GM21390 (cell line): ENCODE measurements around the gene MAZ.

ENCODE experiments used
- ATAC-seq: cut with Tn5 transposase; IDR thresholded peaks from one replicate; pipeline ENCODE4 v1.9.1; 2021; ENCODE audit not compliant: unreplicated experiment

Gene MAZ

DNA sequence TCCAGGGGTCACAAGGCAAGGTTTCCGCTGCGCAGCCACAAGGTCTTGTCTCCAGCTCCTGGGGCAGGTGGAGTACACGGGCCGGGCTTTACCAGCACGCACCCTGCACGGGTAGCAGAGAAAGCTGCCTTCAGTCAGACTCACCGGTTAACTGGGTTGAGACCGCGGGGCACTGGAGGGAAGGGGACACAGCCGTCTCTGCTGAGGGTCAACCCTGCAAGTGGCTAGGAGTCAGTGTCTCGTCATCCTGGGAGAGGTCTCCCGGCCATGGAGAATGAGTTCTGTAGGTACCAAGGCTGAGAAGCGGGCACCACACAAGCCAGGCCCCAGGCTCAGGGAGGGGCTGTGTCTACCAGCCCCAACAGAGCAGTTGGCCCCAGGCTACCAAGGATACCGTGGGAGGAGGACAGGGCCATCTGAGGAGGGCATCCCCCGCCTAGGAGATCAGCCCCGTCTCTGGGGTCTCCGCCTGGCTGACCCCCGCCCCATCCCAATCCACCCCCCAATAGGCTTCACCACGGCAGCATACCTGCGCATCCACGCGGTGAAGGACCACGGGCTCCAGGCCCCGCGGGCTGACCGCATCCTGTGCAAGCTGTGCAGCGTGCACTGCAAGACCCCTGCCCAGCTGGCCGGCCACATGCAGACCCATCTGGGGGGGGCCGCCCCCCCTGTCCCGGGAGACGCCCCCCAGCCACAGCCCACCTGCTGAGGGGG, 2.9 kb downstream of the MAZ start:
- ATAC-seq = no peak

DNA sequence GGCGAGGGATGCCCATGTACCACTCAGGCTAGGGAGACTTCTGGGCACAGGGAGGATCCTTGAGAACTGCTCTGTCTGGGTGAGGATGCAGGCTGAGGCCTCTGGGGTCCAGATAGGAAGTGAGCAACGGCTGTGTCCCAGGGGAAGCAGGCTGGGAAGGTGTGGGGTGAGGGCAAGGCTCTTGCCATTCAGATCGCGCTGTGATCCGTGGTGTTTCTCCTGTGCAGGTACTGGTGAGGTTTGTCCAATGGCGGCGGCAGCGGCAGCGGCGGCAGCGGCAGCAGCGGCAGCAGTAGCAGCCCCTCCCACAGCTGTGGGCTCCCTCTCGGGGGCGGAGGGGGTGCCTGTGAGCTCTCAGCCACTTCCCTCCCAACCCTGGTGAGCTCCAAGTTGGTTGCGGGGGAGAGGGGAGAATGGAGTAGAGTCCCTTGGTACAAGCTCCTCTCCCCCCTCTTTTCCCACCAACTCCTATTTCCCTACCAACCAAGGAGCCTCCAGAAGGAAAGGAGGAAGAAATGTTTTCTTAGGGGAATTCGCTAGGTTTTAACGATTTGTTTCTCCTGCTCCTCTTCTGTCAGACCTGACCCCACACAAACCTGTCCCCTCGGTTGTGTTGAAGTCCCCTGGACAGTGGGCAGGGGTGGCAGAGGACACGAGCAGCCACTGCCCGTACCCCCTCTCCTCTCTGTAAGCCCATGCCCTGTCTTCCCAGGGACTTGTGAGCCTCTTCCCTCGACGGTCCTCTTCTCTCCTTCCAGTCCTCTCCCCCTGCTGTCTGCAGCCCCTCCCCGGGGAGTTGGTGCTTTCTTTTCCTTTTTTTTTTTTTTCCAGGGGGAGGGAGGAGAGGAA, 3.7 kb downstream of the MAZ start:
- ATAC-seq = no peak

DNA sequence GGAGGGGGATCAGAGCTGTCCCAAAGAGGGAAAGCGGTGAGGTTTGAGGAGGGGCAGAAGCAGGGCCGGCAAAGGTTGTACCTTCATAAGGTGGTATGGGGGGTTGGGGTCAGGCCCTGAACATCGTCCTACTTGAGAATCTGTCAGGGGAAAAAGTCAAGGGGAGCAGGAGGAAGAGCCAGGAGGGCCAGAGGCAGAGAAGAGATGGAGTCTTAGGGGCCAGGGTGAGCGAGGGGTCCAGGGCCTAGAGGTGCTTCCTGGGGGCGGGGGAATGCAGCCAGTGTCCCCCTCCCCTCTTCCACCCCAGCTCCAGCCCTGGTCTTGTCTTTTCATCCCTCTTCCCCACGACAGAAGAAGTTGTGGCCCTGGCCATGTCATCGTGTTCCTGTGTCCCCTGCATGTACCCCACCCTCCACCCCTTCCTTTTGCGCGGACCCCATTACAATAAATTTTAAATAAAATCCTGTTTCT, 4.4 kb downstream of the MAZ start:
- no peak for ATAC-seq

DNA sequence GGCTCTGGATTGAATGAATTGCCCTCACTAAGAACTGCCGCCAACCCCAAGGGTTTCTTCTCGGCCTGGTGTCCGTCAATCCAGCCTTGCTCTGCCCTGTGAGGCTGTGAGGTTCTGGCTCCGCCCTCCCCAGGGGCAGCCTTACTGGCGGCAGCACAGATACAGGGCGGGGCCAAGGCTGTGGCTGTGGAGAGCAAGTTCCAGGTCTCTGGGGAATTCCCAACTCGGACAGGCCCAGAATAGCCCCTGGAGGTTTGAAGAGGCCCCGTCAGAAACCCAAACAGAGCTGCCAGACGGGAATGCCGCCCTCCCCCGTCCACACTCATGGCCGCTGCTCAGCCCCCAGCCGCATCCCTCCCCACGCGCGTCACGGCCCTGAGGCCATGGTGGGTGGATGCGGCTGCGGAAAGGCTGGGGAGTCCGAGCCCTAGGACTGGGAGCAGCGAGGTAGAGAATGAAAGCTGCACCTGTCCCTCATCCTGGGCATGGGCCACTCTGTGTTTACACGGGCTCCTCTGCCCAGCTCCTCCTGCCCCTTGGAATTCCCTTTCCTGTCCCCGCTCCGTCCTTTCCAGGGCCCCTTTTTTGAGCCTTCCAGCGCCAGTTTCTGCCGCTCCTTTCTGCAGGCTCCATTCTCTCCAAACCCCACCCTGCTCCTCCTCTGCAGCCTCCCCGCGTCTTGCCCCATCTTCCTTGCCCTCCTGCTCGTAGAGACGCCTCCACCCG, 5.0 kb downstream of the MAZ start:
- peak; percentile 36 for ATAC-seq

DNA sequence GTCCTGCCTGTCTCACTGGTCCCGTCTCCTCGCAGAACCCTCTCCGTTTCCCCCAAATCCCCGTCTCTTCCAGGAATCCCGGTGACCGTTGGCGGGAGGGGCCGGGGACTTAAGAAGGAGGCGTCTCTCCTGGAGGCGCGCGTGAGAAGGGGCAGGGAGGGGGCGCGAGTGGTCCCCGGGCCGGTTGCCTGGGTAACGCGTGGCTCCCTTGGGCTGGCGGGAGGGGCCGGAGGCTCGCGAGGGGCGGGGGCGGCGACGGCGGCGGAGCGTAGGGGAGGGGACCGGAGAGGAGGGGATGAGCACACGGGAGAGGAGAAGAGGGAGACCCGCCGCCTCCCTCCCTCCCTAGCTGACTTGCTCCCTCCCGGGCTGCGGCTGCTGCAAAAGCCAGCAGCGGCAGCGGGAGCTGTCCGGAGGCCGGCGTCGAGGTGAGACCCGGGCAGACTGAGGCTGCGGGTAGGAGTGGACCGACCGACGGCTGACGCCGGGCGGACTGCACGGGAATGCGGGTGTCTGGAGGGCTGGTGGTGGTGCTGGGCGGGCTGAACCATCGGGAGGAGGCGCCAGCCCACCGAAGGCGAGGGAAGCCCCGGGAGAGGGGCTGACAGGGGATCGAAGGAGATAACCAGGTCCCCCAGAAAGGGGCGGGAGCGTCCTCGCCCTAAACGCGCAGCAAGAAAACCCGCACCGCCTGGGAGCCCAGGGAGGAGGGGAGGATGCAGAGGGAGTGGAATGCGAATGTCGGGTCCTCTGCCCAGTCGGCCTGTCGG, 5.8 kb downstream of the MAZ start, which contains the start of gene PRRT2:
PRRT2 (plus strand) TSS at position 298 of the 770 bp plus-strand sequence. CDS start 862 bp downstream, outside the sequence.
- no peak for ATAC-seq

DNA sequence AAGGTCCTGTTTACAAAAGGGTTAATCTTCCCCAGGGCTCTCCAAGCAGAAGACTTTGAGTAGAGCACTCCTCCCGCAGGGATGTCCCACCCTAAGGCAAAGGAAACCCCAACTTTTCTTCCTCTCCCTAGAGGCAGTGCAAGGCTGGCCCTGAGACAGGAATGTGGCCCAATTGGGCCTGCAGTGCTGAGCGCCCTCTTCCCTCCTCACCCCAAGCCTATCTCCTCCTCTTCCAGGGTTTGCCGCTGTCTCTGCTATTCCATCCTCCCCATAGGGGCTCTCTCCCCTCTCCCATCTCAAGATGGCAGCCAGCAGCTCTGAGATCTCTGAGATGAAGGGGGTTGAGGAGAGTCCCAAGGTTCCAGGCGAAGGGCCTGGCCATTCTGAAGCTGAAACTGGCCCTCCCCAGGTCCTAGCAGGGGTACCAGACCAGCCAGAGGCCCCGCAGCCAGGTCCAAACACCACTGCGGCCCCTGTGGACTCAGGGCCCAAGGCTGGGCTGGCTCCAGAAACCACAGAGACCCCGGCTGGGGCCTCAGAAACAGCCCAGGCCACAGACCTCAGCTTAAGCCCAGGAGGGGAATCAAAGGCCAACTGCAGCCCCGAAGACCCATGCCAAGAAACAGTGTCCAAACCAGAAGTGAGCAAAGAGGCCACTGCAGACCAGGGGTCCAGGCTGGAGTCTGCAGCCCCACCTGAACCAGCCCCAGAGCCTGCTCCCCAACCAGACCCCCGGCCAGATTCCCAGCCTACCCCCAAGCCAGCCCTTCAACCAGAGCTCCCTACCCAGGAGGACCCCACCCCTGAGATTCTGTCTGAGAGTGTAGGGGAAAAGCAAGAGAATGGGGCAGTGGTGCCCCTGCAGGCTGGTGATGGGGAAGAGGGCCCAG, 6.7 kb downstream of the MAZ start:
- ATAC-seq = no peak

DNA sequence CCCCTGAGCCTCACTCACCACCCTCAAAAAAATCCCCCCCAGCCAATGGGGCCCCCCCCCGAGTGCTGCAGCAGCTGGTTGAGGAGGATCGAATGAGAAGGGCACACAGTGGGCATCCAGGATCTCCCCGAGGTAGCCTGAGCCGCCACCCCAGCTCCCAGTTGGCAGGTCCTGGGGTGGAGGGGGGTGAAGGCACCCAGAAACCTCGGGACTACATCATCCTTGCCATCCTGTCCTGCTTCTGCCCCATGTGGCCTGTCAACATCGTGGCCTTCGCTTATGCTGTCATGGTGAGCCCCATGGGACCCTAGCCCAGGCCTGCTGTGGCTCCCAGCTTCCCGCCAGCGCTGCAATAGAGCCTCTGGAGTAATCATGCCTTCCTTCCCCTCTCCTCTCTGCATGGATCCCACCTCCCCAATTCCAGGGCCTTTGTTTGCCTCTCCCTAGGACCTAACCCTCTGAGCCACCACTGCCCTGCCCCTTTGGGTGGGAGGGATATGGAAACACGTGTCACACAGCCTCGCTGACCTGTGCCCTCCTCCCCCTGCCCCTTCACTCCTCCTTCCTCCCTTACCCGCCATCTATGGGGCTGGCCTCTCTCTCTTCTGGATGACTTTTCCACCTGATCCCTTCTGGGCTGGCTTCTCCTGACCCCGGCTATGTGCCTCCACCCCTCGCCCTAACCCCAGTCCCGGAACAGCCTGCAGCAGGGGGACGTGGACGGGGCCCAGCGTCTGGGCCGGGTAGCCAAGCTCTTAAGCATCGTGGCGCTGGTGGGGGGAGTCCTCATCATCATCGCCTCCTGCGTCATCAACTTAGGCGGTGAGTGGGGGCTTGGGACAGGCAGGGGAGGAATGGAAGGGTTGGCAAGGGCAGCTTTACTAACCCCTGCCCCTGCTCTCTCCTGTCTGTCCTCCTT, 7.6 kb downstream of the MAZ start:
- no peak for ATAC-seq

DNA sequence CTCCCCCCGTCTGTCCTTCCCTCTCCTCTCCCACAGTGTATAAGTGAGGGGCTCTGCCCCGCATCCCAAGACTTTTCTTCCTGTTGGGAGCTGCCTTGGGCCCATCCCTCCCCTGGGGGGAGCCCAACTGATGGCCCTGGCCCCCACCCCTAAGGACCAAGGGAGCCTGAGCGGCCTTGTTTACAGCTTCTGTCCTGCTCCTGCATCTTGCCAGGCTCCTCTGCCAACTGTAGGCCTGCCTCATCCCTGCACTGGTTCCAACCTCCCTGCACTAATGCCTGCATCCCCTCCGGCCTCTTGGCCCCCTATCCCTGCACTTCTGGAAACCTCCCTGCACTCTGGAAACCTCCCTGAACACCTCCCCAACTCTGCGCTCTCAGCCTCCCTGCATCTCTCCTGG, 8.3 kb downstream of the MAZ start:
- ATAC-seq = no peak

DNA sequence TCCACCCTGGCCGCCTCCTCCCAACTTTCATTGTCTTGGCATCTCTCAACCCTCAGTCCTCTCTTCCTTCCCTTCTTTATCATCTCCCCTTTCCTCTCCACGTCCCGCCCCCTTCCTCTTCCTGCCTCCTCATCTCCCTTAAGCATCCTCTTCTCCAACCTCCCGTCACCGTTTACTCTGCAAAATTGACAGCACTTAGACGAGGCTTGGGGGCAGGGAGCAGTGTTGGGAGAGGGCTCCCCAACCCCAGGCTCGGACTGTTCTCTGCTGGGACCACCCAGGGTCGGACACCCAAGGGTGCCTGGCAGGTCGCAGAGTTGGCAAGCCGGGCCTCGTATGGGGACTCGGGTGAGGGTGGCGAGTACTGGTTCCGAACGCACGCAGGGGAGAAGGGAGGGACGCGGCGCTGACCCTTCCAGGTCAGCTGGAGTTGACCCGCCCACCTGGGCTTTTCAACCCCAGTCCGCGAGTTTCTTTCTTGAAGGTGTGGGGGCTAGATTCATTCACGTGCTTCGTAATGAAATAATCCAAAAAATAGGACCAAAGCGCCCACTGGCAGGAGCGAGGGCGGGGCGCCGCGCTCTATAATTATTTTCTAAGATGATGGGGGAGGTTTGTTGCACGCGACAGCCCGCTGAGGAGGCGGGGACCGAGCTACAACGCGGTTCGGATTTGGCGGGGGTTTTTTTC, 8.8 kb downstream of the MAZ start:
- ATAC-seq = no peak

DNA sequence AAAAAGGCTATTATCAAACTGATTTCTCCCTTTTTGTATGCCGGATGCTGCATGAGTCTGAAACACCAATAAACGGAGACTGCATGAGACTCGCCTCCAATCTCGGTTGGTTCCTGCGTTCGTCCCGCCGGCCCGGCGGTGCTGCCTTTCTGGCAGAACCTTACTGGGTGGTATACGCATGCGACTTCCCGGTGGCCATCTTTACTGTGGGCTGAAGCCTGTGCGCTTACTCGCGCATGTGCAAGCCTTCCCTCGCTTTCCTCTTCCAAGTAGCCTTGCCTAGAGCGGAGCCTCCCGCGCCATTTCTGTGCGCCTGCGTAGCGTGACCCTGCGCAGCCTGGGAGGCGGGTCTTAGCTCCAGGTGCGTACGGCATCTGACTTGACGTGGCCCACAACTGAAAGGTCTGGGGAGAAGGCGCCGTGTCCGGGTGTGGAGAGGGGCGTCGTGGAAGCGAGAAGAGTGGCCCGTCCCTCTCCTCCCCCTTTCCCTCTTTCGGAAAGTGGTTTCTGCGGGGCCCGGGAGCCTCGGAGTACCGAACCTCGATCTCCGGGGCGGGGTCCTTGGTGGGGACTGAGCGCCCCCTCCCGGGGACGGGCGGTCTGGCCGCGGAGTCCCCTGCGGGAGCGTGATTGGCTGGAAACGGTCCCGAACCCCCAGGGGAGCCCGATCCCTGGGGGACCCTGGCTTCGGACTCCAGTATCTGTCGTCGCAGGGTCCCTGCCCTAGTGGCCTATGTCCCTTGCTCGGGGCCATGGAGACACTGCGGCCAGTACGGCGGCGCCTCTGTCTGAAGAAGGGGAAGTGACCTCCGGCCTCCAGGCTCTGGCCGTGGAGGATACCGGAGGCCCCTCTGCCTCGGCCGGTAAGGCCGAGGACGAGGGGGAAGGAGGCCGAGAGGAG, 9.7 kb downstream of the MAZ start, which contains the start of gene PAGR1:
PAGR1 (plus strand) TSS at position 360 of the 901 bp plus-strand sequence; CDS start at position 734, 374 bp downstream.
- peak; percentile 52 for ATAC-seq

DNA sequence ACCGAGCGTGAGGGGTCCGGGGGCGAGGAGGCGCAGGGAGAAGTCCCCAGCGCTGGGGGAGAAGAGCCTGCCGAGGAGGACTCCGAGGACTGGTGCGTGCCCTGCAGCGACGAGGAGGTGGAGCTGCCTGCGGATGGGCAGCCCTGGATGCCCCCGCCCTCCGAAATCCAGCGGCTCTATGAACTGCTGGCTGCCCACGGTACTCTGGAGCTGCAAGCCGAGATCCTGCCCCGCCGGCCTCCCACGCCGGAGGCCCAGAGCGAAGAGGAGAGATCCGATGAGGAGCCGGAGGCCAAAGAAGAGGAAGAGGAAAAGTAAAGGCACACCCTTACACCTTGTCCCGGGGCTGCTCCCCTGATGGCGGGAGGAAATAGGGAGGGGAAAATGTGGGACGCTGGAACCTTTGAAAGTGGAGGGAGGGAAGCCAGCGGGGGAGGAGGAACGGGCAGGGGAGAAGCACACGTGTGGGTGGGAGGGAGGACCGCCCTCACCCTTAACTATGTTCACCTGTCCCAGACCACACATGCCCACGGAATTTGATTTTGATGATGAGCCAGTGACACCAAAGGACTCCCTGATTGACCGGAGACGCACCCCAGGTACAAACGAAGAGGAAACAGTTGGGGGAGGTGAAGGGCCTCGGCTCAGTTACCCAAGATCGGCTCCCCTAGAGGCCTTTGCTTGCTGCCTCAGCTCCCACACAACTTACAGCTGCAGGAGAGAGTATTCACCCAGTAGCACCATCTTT, 10.5 kb downstream of the MAZ start:
- ATAC-seq = peak; percentile 12

DNA sequence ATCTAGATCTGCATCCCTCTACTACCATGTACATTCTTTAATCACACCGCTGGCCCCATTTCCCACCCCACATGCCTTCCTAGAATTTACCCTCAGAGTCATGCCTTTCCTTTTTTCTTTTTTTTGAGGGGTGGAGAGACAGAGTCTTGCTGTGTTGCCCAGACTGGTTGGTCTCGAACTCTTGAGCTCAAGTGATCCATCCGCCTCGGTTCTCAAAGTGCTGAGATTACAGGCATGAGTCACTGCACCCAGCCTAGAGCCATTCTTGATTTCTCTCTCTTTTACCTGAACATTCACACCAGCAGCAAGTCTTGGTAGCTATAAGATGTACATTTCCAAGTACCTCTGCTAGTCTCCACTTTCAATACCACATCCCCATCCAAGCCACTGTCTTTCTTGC, 11.8 kb downstream of the MAZ start:
- no peak for ATAC-seq

DNA sequence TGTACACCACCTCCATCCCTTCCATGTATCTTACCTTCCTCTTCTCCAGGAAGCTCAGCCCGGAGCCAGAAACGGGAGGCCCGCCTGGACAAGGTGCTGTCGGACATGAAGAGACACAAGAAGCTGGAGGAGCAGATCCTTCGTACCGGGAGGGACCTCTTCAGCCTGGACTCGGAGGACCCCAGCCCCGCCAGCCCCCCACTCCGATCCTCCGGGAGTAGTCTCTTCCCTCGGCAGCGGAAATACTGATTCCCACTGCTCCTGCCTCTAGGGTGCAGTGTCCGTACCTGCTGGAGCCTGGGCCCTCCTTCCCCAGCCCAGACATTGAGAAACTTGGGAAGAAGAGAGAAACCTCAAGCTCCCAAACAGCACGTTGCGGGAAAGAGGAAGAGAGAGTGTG, 13.2 kb downstream of the MAZ start:
- no peak for ATAC-seq

DNA sequence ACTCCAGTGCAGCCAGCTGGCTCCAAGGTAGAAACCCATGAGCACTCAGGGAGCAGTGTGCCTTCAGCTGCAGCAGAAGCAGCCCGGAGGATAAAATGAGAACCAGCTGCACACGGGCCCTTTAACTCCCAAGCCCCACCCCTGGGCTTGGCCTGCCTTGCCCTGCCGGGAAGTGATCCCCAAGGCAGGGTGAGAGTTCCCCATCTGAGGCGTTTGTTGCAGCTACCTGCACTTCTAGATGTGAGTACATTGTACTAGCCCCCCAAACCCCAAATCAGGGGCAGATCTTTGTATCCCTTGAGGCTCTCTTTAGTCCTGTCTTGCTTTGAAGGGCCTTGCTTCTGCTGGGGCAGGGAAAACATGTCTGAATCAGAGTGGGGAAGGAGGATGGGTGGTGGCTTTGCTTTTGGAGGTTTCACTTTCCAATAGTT, 14.0 kb downstream of the MAZ start, which contains the start of gene MVP:
MVP (plus strand) TSS at position 192 of the 431 bp plus-strand sequence. CDS start 10,088 bp downstream, outside the sequence.
- no peak for ATAC-seq

DNA sequence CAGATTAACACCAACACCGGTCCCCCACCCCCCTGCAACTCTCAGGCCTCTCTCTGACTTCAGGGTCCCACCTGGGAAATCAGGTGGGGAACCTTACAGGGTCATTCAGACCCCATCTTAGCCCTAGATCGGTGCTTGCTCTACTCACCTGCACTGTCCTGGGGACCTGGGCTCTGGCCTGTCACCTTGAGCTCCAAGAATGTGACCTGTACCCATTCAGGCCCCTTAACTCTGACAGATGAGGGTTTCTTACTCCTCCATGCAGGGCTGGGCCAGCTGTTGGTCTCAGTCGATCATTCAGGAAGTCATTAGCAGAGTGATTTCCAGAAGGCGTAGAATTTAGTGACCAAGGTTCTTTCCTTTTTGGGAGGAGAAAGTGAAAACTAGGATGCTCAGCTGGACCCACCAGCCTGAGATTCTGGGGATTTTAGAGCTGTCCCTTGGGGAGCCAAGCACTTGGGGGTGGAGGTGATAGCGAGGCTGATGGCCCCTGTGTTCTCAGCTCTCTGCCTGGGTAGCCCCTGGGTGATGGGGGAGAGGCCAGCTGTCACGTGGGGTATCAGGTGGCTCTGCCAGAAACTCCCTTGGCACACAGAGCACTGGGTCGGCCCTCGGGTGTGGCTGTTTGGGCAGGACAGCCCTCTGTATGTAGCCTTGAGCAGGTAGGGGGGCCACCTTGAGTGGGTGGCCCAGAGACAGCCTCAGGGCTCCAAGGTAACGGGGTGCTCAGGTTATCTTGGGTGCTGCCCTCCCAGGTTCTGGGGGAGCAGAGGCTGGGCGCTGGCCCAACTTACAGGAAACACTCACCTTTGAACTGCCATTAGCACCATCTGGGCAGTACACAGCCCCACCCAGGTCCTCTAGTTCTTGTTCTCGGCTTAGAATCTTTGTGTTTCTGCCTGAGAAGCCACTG, 14.7 kb downstream of the MAZ start:
- ATAC-seq = peak; percentile 39
